Colonic mucosa (tissue), 4 donors: ENCODE data around the gene TRIM7. TPM values are rescaled to one million over a fixed set of nuclear protein-coding genes. Genes with fewer than 3 reads are reported as not detected.

Source experiments
- DNase-seq: peaks from one replicate; pipeline ENCODE4 v3.0.0-alpha.2; 2020
- H3K27ac ChIP-seq: fragments of 200-600 bp; one replicate; pipeline ENCODE4 v1.8.0; 2021
- H3K27me3 ChIP-seq: fragments of 200-600 bp; one replicate; pipeline ENCODE4 v1.8.0; 2021
- H3K36me3 ChIP-seq: fragments of 200-600 bp; one replicate; pipeline ENCODE4 v1.8.0; 2021
- H3K4me1 ChIP-seq: fragments of 200-600 bp; one replicate; pipeline ENCODE4 v1.8.0; 2021; ENCODE audit warnings: mild to moderate bottlenecking
- H3K4me3 ChIP-seq: fragments of 200-600 bp; one replicate; pipeline ENCODE4 v1.8.0; 2021
- H3K9ac ChIP-seq, 2 donors: one replicate each; pipeline ENCODE4 v1.7.0; 2013; ENCODE audit warnings: control low read depth in 2 of 2, low read depth in 2 of 2, low read length in 2 of 2
- H3K9me3 ChIP-seq: fragments of 200-600 bp; one replicate; pipeline ENCODE4 v1.8.0; 2021
- intact Hi-C: fragments of 100-400 bp; cut with DNase I; formaldehyde crosslinking; loops from one replicate; pipeline ENCODE4 v1.14.1; 2022
- total RNA-seq, 2 donors: library from RNA; stranded (reverse); fragmentation: NEBNext Ultra II Directional in 1 of 2; extraction: Animal tissue kit (Norgen Biotek cat#: 25700) in 1 of 2; gene quantifications; one replicate each; pipeline ENCODE4 v1.2.1, GENCODE V29; 2021
- TF ChIP-seq, protein P1 (sequence below): fragments of 200-600 bp; IDR thresholded peaks from one replicate; pipeline ENCODE4 v1.8.0; 2022; ENCODE audit warnings: antibody characterized with exemption, mild to moderate bottlenecking
- donor health status: healthy.
- donor health status: DM: no; HTN: no; CAD: no.
- donor health status: DM: no; HTN: no; CAD: no.

Gene TRIM7
- total RNA-seq, 2 donors from 2014 or later = 6.8 to 8.7 TPM

DNA sequence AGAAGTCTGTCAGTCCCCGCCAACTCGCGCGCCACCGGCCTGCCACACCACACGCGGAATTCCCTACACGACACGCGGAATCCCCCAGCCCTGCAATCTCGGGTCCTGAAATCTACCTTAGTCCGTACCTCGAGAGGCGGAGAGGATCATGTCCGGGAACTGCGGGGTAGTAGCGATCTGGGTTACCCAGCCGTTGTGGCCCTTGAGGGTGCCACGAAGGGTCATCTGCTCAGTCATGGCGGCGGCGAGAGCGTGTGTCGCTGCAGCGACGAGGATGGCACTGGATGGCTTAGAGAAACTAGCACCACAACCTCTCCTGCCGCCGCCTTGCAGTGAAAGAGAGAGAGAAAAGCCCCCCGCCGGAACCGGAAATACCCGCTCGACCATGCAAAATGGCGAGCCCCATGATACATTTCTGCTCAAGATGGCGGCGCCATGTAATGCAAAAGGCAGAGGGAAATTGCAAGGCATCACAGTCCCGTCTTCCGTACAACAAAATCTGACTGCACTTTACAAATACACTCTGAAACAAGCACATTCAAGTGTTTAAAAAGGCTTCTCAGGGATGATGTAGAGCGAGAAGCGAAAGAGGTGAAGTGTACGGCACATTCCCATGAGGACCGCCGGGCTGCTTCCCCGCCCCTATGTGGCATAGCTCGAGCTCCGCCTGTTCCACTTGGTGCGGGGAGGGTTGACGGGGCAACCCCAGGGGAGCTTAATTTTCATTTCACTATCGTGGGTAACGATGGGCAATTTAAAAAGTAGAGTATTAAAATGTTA lies 38.8 kb upstream of the TRIM7 start, which contains the start of gene RACK1:
Gene RACK1, minus strand, starts transcription at position 343 of the 780 bp plus-strand sequence. Its CDS starts 106 bp downstream, at position 237.
- intact Hi-C loops = no loop called here
- DNase-seq = peak; percentile 90
- H3K27me3 ChIP-seq = no peaks in the 10 kb centered on the region
- peaks cover 9% of the 10 kb centered on the region for H3K4me1 ChIP-seq
- peak within 1 kb of the TSS; percentile 95 to 100 for H3K9ac ChIP-seq
- H3K9me3 ChIP-seq = no peaks in the 10 kb centered on the region
- peaks cover 17% of the 10 kb centered on the region for H3K36me3 ChIP-seq
- TF ChIP-seq, protein P1, sequence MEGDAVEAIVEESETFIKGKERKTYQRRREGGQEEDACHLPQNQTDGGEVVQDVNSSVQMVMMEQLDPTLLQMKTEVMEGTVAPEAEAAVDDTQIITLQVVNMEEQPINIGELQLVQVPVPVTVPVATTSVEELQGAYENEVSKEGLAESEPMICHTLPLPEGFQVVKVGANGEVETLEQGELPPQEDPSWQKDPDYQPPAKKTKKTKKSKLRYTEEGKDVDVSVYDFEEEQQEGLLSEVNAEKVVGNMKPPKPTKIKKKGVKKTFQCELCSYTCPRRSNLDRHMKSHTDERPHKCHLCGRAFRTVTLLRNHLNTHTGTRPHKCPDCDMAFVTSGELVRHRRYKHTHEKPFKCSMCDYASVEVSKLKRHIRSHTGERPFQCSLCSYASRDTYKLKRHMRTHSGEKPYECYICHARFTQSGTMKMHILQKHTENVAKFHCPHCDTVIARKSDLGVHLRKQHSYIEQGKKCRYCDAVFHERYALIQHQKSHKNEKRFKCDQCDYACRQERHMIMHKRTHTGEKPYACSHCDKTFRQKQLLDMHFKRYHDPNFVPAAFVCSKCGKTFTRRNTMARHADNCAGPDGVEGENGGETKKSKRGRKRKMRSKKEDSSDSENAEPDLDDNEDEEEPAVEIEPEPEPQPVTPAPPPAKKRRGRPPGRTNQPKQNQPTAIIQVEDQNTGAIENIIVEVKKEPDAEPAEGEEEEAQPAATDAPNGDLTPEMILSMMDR = no peak
- peak within 1 kb of the TSS; percentile 63 for H3K4me3 ChIP-seq
- H3K27ac ChIP-seq = peak within 1 kb of the TSS; percentile 93

DNA sequence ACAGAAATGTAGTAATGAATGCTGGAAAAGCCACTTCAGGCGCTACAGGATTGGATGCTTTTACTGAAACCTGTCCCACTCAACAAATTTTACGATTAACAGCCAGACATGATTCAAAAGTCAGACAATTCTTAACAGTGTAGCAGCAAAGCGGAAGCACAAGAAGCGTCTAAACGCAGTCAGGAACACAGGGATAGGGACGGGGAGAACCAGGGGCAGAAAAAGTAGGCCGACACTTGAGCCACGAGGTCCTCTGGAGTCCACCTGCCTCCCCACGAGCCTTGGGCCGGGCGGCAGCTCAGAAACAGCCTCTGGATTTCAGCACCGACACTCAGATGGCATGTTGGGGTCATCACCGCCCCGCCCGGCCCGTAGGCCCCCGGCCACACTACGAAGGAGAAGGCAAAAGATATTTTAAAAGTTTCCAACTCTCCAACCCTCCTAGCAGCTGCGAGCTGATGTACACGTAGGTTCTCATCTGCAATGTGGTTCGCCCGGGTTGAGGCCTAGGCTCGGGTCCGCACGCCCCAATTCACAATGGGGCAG lies 38.1 kb upstream of the TRIM7 start:
- Histone ChIP-seq H3K27ac (peak overlapping the region; percentile 93), H3K27me3 (no peaks in the 10 kb centered on the region), H3K9ac (peak overlapping the region; percentile 95 to 100), H3K4me3 (peak overlapping the region; percentile 63), H3K9me3 (no peaks in the 10 kb centered on the region), H3K36me3 (peaks cover 21% of the 10 kb centered on the region), H3K4me1 (peaks cover 9% of the 10 kb centered on the region)
- TF ChIP-seq, protein P1 = no peak
- intact Hi-C loops = no loop called here
- DNase-seq = no peak

DNA sequence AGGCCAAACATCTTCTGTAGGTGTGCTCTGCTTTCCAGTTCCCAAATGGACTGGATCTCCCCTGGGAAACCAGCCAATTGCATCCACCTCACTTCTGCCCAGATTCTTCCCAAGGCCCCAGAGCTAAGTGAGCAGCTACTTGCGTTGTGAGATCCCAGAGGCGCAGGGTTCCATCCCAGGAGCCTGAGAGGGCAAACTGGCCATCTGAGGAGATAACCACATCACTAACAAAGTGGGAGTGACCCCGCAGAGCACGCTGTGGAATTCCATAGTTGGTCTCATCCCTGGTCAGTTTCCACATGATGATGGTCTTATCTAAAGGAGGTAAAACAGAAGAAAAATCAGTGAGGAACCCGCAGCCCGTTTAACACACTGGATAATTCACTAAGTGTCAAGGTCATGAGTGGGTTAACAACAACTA lies 37.0 kb upstream of the TRIM7 start:
- peaks cover 9% of the 10 kb centered on the region for H3K4me1 ChIP-seq

DNA sequence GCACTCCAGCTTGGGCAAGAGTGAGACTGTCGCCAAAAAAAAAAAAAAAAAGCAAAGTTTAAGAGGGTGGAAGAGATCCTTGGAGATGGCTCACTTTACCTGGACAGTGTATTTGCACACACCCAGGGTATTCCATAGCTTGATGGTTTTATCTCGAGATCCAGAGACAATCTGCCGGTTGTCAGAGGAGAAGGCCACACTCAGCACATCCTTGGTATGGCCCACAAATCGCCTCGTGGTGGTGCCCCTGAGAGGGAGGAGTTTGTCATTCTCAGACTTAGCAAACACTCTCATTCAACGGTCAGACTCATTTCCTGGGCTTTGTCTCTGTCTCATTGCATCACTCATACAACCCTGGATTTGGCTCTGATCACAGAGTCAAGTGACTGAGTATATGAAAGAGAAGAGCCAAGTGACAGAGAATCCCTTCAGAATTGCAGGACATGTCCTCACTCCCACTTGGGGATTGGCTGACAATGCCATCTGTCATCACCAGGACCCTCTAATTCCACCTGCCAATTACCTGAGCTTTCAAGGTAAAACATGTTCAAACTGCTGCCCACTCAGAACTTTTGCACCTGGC lies 36.5 kb upstream of the TRIM7 start:
- no peaks in the 10 kb centered on the region for H3K27me3 ChIP-seq
- H3K9ac ChIP-seq = peak overlapping the region; percentile 95 to 100
- H3K9me3 ChIP-seq = no peaks in the 10 kb centered on the region
- intact Hi-C loops = no loop called here
- no peak overlapping the region for H3K4me3 ChIP-seq
- no peak overlapping the region for H3K27ac ChIP-seq
- DNase-seq = no peak
- TF ChIP-seq, protein P1 = no peak
- peaks cover 9% of the 10 kb centered on the region for H3K4me1 ChIP-seq
- H3K36me3 ChIP-seq = peaks cover 37% of the 10 kb centered on the region

More for the DNA sequence above, 37.0 kb upstream of the TRIM7 start:
- no peak for DNase-seq
- Histone ChIP-seq H3K9me3 (no peaks in the 10 kb centered on the region), H3K36me3 (peaks cover 31% of the 10 kb centered on the region), H3K9ac (peak overlapping the region; percentile 95 to 100), H3K27ac (peak overlapping the region; percentile 93), H3K27me3 (no peaks in the 10 kb centered on the region), H3K4me3 (peak overlapping the region; percentile 63)
- TF ChIP-seq, protein P1 = no peak
- intact Hi-C loops = no loop called here

DNA sequence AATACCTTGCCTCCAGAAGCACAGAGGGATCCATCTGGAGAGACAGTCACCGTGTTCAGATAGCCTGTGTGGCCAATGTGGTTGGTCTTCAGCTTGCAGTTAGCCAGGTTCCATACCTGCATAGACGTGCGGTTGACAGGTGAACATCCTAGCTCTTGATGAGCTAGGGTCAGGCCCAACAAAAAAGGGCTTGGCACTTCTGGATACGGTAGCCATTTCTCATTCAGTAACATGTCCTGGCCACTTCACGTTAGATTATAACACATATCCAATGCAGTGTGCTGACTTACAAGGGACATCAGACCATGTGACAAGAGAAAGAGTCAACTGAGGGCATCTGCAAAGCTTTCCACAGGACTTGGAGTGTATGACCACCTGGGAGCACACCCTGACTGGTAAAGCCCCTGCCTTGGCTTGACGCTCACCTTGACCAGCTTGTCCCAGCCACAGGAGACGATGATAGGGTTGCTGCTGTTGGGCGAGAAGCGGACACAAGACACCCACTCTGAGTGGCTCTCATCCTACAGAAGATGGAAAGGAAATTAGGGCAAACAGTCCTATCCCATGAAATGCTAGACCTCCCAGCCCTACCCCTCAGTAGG lies 34.2 kb upstream of the TRIM7 start:
- TF ChIP-seq, protein P1 = no peak
- H3K4me1 ChIP-seq = peaks cover 9% of the 10 kb centered on the region
- intact Hi-C loops = no loop called here
- no peaks in the 10 kb centered on the region for H3K27me3 ChIP-seq
- H3K27ac ChIP-seq = no peak overlapping the region
- H3K36me3 ChIP-seq = peaks cover 39% of the 10 kb centered on the region
- no peak overlapping the region for H3K4me3 ChIP-seq
- H3K9me3 ChIP-seq = no peaks in the 10 kb centered on the region
- no peak for DNase-seq
- no peak overlapping the region for H3K9ac ChIP-seq
